Fibroblast of skin of scalp (primary cell): ENCODE results near the gene SNAP47.

Experiments used
- DNase-seq: peaks from one replicate; pipeline ENCODE4 v3.0.0-alpha.2; 2013

The SNAP47 gene

DNA sequence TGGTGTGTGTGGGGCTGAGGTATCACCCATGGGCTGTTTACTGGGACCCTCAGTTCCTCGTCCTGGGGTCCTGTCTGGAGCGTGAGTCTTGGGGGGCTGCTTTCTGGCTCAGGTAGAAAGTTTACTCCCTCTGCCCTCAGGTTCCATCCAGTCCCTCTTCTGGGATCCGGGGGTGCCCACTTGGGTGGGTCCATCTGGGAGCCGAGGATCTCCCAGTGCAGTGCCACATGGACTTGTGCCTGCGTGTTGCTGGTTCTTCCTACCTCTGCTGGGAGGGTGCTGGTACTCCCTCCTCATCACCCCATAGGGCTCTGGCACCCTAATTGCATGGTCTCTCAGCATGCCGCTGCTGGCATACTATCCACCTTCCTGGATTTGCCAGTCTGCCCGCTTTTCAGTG is 14.0 kb downstream of the SNAP47 start:
- no peak for DNase-seq

DNA sequence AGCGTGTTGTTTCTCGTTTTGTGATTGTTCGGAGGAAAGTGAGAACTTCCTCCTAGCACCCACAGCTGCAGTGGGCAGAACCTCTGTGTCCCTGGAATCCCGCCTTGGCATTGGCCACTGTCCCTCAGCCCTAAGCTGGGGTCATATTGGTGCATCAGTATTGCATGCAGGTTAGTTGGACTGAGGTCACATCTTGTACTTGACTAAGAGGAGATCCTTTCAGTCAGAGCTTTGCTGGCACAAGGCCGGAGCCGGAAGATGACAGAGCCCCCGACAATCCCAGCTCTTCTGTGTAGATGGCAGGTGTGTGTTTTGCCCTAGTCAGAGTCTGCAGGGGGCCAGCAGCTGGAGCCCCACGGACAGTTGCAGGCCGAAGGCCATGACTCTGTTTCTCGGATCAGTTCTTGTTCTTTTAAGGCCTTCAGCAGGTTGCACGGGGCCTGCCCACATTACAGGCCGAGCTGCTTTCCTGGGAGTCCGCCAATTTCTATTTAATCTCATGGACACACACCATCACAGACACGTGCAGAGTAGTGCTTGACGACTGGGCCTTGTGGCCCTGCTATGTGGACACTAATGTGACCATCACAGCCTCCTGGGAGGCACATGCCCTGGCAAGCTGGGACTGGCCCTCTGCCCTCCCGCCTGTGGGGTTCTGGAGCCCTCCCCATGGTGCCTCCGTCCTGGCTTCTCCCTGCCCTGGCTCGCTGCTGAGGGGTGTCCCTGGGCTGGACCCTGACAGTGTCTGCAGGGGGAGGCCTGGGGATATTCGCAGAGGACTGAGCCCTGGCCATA is 14.9 kb downstream of the SNAP47 start:
- no peak for DNase-seq

DNA sequence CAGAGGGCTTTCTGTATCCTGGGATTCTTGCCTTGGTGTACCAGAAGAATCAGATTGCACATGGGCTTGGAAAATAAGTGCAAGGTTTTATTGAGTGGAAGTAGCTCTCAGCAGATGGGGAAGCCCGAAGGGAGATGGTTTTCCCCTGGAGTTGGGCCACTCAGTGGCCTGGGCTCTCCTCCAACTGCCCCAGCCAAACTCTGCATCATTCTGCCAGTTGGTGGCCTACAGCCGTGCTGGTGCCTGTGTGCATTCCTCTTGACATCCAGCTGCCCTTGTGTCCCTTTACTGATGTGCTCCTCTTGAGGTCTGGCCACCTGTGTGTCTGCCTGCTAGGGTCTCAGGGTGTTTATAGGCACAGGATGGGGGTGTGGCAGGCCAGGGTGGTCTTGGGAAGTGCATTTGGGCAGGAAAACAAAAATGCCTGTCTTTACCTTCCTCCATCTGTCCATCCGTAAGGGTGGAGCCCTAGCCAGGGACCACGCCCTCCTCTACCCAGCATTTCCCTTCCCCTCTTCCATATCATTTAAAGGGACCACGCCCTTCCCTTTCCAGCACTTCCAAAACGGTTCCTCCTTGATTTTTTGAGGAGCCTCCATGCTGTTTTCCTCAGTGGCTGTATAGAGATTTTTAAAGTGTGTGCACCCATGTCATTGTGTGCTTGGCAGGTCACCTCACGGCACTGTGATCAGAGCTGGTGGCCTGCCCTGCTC is 18.9 kb downstream of the SNAP47 start:
- no peak for DNase-seq

DNA sequence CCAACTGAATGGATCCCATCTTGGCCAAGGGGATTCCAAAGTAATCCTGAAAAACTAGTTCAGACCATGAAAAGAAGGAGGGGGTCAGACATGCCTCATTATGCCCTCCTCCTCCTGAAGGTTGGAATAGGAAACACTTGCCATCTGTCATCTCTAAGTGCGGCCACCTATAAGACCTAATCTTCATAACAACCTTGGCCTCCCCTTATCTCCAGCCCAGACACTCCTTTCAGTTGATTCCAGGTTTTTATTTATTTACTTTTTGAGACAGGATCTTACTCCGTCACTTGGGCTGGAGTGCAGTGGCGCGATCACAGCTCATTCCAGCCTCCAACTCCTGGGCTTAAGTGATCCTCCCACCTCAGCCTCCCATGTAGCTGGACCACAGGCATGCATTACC is 19.7 kb downstream of the SNAP47 start:
- no peak for DNase-seq

DNA sequence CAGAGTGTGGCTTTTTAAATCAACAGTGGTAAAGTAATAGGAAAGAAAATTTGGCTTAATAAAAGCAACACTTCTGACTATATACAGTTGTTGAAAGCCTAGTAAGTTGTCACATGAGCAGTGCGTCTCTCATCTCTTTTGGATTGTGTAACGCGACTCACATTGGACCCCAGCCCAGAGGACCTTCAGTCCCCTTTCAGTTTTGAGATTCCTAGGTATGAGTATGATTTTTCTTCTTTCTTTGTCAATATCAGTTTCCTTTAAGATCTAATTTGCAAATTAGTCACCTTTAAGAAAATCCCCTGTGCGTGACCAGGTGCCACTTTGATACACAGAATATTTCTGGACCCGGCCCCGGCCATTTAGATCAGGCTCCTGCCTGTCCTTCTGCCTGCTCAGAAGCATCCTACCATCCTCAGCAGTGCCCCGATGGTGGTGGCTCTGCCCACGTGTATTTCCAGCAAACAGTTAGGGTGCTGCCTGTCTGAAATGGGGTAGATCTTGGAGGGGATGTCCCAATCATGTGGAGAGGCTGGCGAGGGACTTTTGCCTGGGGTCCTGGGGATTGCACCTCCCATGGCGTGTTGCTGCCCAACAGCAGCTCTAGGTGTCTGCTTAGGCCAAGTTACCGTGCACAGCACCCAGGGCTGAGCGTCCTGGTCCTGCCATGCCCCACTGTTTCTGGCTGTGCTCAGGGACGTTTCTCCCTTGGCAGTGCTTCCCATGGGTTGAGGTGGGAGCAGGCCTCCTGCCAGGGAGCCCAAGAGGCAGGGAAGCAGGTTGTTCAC is 21.1 kb downstream of the SNAP47 start:
- no peak for DNase-seq

DNA sequence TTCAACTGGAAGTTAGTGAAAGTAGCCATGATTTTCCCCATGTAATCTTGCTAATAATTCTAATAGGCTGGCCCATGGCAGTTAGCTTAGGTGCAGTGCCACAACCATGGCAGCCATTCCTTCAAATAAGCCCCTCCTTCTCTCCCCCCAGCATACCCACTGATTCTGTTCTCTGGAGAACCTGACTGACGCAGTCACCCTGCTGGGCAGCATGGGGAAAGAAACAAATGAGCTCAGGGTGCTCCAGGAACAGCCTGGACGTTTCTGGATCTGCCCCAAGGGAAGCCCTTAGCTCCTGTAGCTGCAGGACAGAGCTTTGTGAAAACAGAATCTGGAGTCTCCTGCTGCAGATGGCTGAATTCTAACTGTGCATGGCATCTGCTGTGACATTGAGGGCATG is 22.5 kb downstream of the SNAP47 start:
- no peak for DNase-seq

DNA sequence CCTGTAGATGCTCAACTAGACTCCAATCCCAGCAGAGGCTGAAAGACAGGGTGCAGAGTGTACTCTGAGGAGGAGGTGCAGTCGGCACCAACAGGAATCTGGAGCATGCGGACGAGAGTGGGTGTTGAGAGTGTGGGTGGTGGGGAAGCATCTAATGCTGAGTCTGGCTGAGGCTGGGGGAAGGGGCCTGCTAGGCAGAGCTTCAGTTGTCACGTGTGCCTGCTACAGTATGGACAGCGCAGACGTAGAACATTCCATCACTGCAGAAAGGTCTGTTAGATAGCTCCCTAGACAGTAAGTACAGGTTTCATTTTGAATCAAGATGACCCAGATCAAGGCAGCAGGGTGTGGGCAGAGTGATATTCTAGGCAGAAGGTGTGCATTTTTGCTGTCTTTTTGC is 23.1 kb downstream of the SNAP47 start:
- no peak for DNase-seq

DNA sequence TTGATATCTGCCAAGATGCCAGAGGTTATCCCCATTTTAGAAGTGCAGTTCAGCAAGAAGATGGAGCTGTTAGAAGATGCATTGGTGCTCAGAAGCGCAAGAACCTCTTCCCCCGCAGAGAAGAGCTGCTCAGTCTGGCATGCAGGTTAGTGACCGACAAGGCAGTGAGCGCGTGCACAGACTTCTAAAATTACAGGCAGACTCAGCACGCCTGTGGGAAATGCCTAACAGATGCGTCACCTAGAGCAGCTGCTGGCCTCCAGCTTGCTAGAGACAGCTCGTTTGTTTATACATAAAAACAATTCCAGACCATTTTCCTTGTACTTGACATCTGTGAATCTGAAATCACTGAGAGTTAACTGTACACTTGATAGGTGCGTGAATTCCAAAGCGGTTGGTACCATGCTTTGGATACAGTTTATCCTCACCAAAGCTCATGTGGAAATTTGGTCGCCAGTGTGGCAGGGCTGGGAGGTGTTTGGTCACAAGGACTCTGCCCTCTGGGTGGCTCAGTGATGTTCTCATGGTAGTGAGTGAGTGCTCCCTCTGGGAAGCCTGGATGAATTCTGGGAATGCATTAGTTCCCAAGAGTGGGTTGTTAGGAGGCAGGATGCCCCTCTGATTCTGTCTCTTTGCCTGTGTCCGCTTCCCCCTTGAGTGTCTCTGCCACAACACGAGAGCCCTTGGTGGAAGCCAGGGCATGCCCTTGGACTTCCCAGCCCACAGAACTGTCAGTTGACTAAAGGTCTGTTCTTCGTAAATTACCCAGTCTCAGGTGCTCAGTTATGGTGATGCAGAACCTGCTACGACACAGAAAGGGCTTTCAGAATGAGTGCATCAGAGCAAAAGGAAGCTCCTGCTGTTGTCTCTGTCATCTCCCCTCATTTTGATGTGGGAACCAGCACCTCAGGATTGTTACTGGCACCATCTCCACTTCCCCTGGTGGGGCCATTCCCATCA is 24.4 kb downstream of the SNAP47 start:
- peak; percentile 96 for DNase-seq

DNA sequence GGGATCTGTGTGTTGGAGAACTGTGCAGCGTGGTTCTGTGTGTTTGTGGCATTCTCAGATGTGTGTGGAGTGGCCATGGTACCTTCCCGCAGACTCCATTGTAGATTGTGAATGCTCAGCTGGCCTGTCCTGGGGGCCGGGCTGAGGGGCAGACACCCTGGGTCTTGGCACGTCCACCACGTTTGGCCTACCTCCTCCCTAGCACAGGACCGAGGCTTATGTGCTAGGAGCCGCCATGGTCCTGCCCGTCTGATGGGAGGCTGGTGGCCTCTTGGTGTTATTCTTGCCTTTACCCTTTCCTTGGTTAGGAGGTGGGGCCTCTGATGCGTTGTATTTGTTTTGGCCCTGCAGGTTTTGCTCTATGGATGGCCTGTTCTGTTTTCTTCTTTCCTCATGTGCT is 25.1 kb downstream of the SNAP47 start:
- no peak for DNase-seq

DNA sequence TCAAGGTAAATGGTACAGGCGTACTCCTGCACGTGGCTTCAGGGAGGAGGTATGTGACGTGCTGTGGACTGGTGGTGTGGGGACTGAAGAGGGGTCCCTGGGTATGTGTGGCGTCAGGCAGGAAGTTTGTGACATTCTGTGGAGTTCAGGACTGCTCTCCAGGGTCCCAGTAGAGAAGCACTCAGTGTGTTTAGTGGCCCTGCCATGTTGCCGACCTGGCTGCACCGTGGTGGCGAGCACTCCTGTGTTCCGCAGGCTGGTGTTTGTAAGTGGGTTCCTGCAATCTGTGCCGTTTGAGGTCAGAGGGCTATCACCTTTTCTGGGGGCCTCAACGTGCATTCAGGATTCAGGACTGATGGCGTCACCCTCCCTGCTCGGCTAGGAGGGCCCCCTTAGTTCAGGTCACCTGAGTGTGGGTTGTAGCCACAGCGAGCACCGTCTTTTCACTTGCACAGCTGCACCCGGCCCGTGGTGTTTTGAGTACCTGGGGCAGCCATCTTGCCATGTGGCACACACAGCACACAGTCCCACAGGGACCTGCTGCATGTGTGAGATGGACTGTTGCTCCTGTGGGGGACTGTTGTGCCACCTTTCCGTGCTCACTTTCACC is 26.5 kb downstream of the SNAP47 start:
- DNase-seq, result no peak

DNA sequence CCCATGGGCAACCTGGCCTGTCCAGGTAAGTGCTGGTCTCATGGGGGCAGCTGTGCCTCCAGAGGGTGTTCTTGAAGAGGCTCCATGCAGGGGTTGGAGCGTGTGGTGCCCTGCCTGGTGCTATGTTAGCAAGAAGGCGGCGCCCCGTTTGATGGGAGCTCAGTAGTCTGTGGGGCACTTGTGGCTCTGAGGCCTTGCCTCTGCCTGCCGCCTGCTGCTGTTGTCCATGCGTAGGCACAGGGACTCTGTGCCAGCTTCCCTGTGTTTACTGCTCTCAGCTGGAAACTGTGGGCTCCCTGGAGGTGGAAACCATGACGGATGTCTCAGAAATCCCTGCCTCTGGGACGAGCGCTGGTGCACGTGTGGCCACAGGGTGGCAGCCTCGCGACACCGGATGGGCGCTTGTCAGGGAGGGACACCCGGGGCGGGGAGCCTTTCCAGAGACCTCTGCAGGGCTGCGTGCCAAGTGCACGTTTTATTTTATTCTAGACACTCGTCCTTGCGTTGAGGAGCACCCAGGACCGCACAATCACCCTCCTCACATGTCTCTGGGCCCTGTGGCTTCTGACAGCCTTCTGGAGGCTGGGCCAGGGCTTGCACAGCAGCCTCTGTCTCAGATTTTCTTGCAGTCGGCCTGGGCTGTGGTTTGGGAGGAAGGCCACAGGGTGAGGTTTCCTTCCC is 27.1 kb downstream of the SNAP47 start:
- DNase-seq, result peak; percentile 88

DNA sequence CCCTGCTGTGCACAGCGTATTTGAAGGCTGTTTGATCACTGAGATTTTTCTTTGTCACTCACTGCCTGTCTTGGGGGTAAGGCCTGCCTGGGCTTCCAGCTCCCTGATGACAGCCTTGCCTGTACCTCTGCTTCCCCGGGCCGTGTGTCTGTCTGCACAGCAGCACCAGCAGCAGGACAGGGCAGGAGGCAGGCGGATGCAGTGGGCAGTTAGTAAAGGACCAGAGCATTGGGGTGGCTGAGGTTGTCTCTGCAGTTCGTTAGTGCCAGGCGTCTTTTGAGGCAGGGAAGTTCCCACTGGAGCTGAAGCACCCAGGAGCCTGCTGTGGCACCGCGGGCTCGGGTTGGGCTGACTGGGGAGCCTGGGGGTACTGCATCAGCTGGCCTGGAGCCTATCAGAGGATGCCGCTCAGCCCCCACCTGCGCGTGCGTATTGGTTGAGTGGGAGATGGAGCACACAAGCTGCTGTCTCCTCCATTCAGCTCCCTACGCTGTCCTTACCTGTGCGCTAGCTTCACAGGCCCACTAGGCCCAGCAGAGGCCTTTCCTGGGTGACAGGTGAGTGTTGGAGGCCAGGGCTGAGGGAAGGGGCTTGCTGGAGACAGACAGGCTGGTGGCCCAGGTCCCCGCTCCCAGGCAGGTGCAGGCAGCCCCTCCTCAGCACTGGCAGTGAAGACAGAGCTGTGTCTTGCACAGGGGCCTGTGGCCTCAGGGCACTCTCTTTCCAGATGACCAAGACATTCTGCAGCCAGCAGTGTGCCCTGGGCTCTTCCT is 28.2 kb downstream of the SNAP47 start:
- DNase-seq, result no peak

DNA sequence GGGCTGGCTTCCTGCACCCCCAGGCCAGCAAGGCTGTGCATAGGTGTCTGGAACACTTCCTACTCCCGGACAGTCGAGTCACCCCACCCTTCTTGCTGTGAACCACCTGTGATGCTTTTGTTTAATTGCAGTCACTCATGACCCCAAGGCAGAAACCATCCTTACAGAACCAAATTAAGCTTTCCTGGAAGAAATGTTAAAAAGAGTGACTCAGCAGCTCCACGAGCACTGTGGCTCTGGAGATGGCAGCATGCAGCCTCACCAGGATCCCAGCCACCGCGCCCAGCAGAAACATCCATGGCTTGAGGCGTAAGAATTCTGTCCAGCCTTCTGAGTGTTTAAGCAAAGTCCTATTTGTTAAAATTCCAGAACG is 28.8 kb downstream of the SNAP47 start:
- DNase-seq, result peak; percentile 64

DNA sequence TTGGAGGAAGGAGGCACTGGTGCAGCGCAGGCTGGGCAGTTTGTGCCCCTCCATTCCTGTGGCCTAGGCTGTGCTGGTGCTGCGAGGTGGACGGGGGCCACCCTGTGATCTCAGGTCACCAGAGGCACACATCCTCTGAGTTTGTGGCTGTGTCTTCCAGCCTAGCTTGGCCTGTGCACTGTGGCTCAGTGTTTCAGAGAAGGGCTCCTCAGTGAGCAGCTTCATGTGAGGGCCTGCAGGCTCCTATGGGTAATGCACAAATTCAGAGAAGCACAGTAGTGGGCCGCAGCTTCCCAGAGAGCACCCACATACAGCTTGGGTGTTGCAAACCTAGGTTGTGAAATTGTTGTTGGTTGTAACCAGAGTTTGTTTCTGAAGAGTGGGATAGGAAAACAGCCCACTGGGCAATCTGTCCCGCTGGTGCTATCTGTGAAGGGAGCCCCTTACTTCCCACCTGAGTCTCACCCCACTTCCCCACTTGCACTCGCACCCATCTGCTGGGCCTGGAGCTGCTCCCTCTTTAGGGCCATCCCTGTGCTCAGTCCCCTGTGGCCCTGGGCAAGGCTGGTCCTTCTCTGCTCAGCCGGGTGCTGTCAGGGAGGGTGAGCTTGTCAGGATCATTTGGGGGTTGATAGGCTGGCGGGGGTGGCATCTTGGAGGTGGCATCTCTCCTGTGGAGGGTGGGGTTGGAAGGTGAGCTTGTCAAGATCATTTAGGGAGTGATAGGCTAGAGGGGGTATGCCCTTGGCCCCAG is 30.2 kb downstream of the SNAP47 start:
- no peak for DNase-seq

DNA sequence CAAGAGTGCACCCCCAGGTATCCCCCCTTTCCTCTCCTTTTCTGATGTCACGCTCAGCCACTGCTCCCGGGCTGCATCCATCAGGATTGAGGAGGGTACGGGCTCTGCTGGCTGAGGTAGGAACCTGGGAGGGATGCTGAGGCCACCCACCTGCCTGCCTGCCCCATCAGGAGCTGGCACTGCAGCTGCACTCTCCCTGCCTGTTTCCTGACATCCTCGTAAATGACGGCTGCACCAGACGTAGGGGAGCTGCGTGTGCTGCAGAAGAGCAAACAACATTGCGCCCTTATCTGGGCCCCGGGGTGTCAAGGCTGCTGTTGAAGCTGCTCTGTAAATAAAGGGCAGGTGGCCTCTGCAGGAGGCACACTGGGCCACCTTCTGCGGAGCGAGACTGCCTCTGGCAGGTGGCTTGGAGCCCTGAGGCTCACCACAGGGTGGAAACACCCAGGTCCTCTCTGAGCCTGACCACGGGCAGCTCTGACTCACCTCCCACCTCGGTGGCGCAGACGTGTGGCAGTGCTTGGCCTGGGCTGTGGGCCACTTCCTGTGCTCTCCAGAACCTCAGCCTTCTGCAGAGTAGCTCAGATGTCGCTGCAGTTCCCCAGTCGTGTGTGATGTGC is 30.9 kb downstream of the SNAP47 start:
- no peak for DNase-seq

DNA sequence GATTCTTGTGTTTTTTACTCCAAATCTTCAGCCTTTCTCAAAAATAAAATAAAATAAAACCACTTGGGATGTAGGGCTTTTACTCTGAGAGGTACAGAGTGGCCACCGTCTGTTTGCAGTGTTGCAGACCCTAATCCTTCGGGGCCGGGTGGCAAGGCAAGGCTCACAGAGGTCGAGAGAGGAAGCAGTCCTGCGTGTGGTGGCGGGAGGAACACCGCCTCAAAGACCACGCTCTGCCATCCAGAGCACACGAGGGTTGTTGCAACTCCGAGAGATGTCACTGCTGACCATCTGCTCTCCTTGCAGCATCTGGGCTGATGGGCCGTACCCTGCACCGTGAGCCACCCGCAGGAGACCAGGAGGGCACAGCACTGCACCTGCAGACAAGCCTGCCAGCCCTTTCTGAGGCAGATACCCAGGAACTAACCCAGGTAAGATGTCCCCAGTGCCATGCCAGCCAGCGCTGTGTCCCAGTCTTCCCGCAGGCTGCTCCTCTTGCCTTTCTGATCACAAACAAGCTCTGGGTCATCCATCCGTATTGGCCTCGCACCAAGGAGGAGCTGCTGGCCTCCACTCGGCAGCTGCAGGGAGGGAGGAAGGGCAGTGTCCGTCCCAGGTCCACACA is 31.5 kb downstream of the SNAP47 start:
- no peak for DNase-seq

DNA sequence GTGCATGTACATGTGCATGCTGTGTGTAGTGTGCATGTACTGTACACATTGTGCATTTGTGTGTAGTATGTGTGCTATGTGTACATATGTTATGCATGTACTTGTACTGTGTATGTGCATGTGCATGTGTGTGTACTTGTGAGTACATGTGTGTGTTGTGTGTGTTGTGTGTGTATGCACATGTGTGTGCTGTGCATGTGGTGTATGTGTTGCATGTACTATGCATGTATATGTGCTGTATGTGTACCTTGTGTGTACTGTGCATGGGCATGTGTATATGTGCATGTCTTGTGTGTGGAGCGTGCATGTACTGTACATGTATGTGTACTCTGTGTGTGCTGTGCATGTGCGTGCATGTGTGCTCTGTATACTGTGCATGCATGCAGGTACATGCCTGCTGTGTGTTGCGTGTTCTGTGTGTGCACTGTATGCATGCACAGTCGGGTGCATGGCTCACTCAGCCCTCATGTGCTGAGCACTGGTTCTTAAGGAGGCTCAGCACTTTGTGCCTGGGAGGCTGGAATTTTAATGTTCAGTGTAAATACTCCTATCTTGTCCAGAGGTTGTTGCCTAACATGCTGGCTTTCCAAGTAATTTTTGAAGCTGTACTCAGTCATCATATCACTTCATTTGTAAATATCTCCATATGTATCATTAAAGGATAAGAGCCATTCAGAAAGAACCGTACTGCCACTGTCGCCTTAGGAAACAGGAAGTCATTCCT is 32.3 kb downstream of the SNAP47 start:
- DNase-seq, result no peak

DNA sequence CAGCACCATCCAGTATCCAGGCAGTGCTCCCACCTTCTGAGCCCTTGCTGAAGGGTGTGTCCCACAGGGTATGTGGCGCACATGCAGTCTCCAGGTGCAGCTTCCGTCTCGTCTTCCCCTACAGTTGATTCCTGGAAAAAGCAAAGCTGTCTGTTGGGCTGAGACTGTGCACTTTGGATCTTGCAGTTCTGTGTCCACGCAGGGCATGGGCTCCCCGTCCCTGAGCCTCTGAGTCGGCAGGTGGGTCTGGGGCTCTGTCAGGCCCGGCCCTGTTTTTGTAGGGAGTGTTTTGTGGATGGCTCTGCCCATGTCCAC is 32.8 kb downstream of the SNAP47 start:
- no peak for DNase-seq
